Measurements from ENCODE around the gene ACSM6. TPM values are rescaled to one million over a fixed set of nuclear protein-coding genes. Genes with fewer than 3 reads are reported as not detected.

Gene ACSM6
- total RNA-seq, 4 donors from 2014 or later: 1.2 TPM; not detected in 3

DNA sequence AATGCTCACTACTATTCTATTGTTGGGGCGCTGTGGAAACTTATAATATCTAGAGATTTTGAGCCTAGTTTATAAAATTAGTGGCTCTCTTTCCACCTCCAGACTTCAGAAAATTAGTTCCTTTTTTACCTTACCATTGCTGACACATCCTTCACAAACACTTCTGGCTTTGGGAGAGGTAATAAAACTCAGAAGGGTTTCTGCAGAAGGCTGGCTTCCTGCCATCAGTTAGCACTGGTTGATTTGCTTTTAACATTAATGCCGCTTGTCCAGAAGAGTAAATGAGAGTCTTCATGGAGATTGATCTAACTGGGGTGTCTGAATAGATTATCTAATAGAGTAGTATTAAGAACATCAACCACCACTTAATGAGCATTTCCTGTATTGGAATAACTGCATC is 20.3 kb downstream of the ACSM6 start:
- Histone ChIP-seq H3K27ac (no peak overlapping the region), H3K36me3 (no peaks in the 10 kb centered on the region), H3K4me3 (no peak overlapping the region), H3K9me3 (peaks cover 0 to 6% (median 0%) of the 10 kb centered on the region in 3 donors), H3K27me3 (no peaks in the 10 kb centered on the region), H3K4me1 (no peaks in the 10 kb centered on the region)
- no peak for ATAC-seq
- 49 to 89% methylated on average over 2 of the region's 2 CpGs for WGBS, 2 donors (ENCODE audit: low coverage in 1 of 2)
- TF ChIP-seq EP300 (IDR thresholded peaks at IDR 0.05): no peak

- Histone ChIP-seq H3K4me1 (no peaks in the 10 kb centered on the region), H3K9me3 (peaks cover 0 to 6% (median 0%) of the 10 kb centered on the region in 3 donors), H3K27me3 (no peaks in the 10 kb centered on the region), H3K27ac (no peak overlapping the region), H3K36me3 (no peaks in the 10 kb centered on the region), H3K4me3 (no peak overlapping the region)
- ATAC-seq: no peak
- WGBS, 2 donors (ENCODE audit: low coverage in 1 of 2): 43 to 79% methylated on average over 3 of the region's 3 CpGs
- no peak for TF ChIP-seq POLR2A (IDR thresholded peaks at IDR 0.05)
- no peak for TF ChIP-seq CTCF (IDR thresholded peaks at IDR 0.05)
- no peak for TF ChIP-seq POLR2AphosphoS5 (IDR thresholded peaks at IDR 0.05)
- TF ChIP-seq EP300 (IDR thresholded peaks at IDR 0.05): no peak
Observed at GRCh38 chr10:95214793-95215192, 20.8 kb downstream of the ACSM6 start.

- Histone ChIP-seq H3K27me3 (no peaks in the 10 kb centered on the region), H3K4me1 (no peaks in the 10 kb centered on the region), H3K27ac (no peak overlapping the region), H3K36me3 (no peaks in the 10 kb centered on the region), H3K9me3 (peaks cover 0 to 6% (median 0%) of the 10 kb centered on the region in 3 donors), H3K4me3 (no peak overlapping the region)
- 27 to 45% methylated on average over 1 of the region's 1 CpG for WGBS, 2 donors (ENCODE audit: low coverage in 1 of 2)
- TF ChIP-seq POLR2AphosphoS5 (IDR thresholded peaks at IDR 0.05) (no peak), EP300 (IDR thresholded peaks at IDR 0.05) (no peak), POLR2A (IDR thresholded peaks at IDR 0.05) (no peak), CTCF (IDR thresholded peaks at IDR 0.05) (no peak)
- ATAC-seq: no peak
Observed at GRCh38 chr10:95217476-95217875, 23.4 kb downstream of the ACSM6 start.

DNA sequence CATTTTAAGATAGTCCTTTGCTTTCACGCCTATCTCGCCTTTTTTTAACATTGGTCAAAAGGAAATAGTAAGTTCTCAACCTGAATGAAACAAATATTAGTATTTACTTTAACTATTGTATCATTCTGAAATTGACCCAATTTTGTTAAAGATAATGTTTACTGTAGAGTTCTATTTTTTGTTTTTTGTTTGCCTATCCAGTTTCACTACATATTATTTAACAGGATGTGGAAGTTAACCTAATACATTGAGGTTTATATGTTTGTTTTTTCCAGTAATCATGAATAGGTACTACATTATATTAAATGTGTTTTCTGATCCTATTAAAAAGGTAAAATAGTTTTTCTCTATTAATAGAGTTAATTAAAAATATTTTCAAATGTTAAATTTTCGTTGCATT is 26.5 kb downstream of the ACSM6 start:
- Histone ChIP-seq H3K27ac (no peak overlapping the region), H3K36me3 (no peaks in the 10 kb centered on the region), H3K4me3 (no peak overlapping the region), H3K4me1 (no peaks in the 10 kb centered on the region), H3K9me3 (peaks cover 0 to 13% (median 0%) of the 10 kb centered on the region in 3 donors), H3K27me3 (no peaks in the 10 kb centered on the region)
- no peak for ATAC-seq
- TF ChIP-seq POLR2AphosphoS5 (IDR thresholded peaks at IDR 0.05) (no peak), EP300 (IDR thresholded peaks at IDR 0.05) (no peak), CTCF (IDR thresholded peaks at IDR 0.05) (no peak), POLR2A (IDR thresholded peaks at IDR 0.05) (no peak)
- WGBS, 2 donors (ENCODE audit: low coverage in 1 of 2): 84 to 89% methylated on average over 3 of the region's 3 CpGs

DNA sequence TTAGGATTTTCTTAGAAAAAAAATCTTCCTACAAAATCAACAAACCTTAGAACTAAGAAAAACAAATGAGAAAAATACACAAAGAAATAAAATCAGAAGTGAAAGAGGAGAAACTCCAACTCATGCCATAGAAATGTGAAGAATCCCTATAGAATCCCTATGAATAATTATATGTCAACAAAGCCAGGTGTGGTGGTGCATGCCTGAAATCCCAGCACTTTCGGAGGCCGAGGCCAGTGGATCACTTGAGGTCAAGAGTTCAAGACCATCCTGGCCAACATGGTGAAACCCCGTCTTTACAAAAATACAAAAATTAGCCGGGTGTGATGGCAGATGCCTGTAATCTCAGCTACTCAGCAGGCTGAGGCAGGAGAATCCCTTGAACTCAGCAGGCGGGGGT is 27.1 kb downstream of the ACSM6 start:
- Histone ChIP-seq H3K9me3 (peaks cover 0 to 9% (median 0%) of the 10 kb centered on the region in 3 donors), H3K27ac (no peak overlapping the region), H3K4me1 (no peaks in the 10 kb centered on the region), H3K4me3 (no peak overlapping the region), H3K36me3 (no peaks in the 10 kb centered on the region), H3K27me3 (no peaks in the 10 kb centered on the region)
- WGBS, 2 donors (ENCODE audit: low coverage in 1 of 2): 60 to 63% methylated on average over 3 to 4 of the region's 5 CpGs
- ATAC-seq: no peak
- TF ChIP-seq POLR2AphosphoS5 (IDR thresholded peaks at IDR 0.05): no peak
- TF ChIP-seq POLR2A (IDR thresholded peaks at IDR 0.05): no peak
- no peak for TF ChIP-seq EP300 (IDR thresholded peaks at IDR 0.05)
- TF ChIP-seq CTCF (IDR thresholded peaks at IDR 0.05): no peak
